T-cell (primary cell): Measurements from ENCODE around the gene RALGAPA2. TPM values are rescaled to one million over a fixed set of nuclear protein-coding genes. Genes with fewer than 3 reads are reported as not detected.

Experiments
- ATAC-seq, 4 experiments: fragments of 200-7000 bp in 3 of 4; fragments of 150-1000 bp in 1 of 4; cut with Tn5 transposase; replicated peaks in 1 of 4; 1 replicate in 3 of 4; 2 replicates in 1 of 4; pipeline ENCODE4 v1.10.0; 2021; ENCODE audit warnings: moderate library complexity in 3 of 4, mild to moderate bottlenecking in 2 of 4, moderate number of reproducible peaks in 1 of 4
- CTCF ChIA-PET, 2 donors: fragments of 300-600 bp; sonication (Branson Sonifier 250); formaldehyde crosslinking; loops; one replicate each; lab custom pipeline; 2022; ENCODE audit warnings: antibody characterized with exemption in 2 of 2; lab: Charles Lee
- POLR2A ChIA-PET, 2 donors: fragments of 300-600 bp; sonication (Branson Sonifier 250); formaldehyde crosslinking; loops; one replicate each; lab custom pipeline; 2022; ENCODE audit warnings: antibody characterized with exemption in 2 of 2; lab: Charles Lee
- DNase-seq, 35 experiments: peaks; one replicate each; pipeline versions ENCODE4 v3.0.0 to v3.0.0-alpha.2; 2013 to 2023
- H3K27ac ChIP-seq: one replicate; pipeline ENCODE4 v1.5.1; 2013; ENCODE audit warnings: low read length
- H3K27me3 ChIP-seq, 2 experiments: replicated peaks in 1 of 2; 1 replicate in 1 of 2; 2 replicates in 1 of 2; pipeline versions ENCODE4 v1.6.1 to v1.7.0; 2013; ENCODE audit warnings: low read length in 1 of 2, mixed read lengths in 1 of 2; ENCODE audit not compliant: control insufficient read depth in 2 of 2, insufficient read depth in 2 of 2; ENCODE audit errors: extremely low read depth in 1 of 2
- H3K36me3 ChIP-seq, 2 donors: 1 replicate in 1 of 2; 2 replicates in 1 of 2; pipeline versions ENCODE4 v1.6.1 to v1.7.0; 2013; ENCODE audit warnings: low read length in 1 of 2; ENCODE audit not compliant: control insufficient read depth in 2 of 2, insufficient read depth in 1 of 2; ENCODE audit errors: extremely low read depth in 1 of 2
- H3K4me1 ChIP-seq, 2 experiments: 1 replicate in 1 of 2; 2 replicates in 1 of 2; pipeline versions ENCODE4 v1.6.1 to v1.7.0; 2013; ENCODE audit warnings: low read length in 2 of 2, mixed read lengths in 1 of 2; ENCODE audit not compliant: insufficient read depth in 2 of 2, control insufficient read depth in 1 of 2; ENCODE audit errors: extremely low read depth in 1 of 2
- H3K4me3 ChIP-seq, 2 donors: 1 replicate in 1 of 2; 2 replicates in 1 of 2; pipeline versions ENCODE4 v1.5.1 to v1.7.0; 2013; ENCODE audit warnings: mild to moderate bottlenecking in 2 of 2, low read length in 1 of 2, moderate library complexity in 1 of 2; ENCODE audit not compliant: control insufficient read depth in 1 of 2; ENCODE audit errors: extremely low read depth in 1 of 2
- H3K9me3 ChIP-seq: 2 replicates; pipeline ENCODE4 v1.7.0; 2013
- H3K27ac Mint-ChIP-seq, 2 donors: one replicate each; pipeline ENCODE4 v1.8.0; 2020 to 2021; ENCODE audit warnings: mild to moderate bottlenecking in 2 of 2, mixed read lengths in 2 of 2
- H3K27me3 Mint-ChIP-seq, 2 donors: one replicate each; pipeline ENCODE4 v1.8.0; 2021 to 2022; ENCODE audit warnings: mixed read lengths in 2 of 2
- H3K36me3 Mint-ChIP-seq: one replicate; pipeline ENCODE4 v1.8.0; 2021; ENCODE audit warnings: mixed read lengths
- H3K4me1 Mint-ChIP-seq, 3 donors: one replicate each; pipeline ENCODE4 v1.8.0; 2020 to 2022; ENCODE audit warnings: mixed read lengths in 3 of 3, mild to moderate bottlenecking in 1 of 3
- H3K4me3 Mint-ChIP-seq, 3 donors: one replicate each; pipeline ENCODE4 v1.8.0; 2020 to 2022; ENCODE audit warnings: mild to moderate bottlenecking in 3 of 3, mixed read lengths in 3 of 3, moderate library complexity in 3 of 3
- H3K9me3 Mint-ChIP-seq, 3 donors: one replicate each; pipeline ENCODE4 v1.8.0; 2020 to 2022; ENCODE audit warnings: mixed read lengths in 3 of 3
- WGBS: methylation state at CpG from one replicate; pipeline ENCODE4 v1.1.5; 2013; ENCODE audit warnings: missing lambda C conversion rate; ENCODE audit not compliant: insufficient coverage; 5-methylcytosine and 5-hydroxymethylcytosine counted together
- total RNA-seq, 35 experiments: library from RNA in 6 of 35; stranded (reverse) in 6 of 35; fragments of 120-200 nt in 1 of 35; gene quantifications; one replicate each; pipeline versions ENCODE4 v1.2.1 to v1.2.4 and lab custom pipeline; 2013 to 2026

RALGAPA2 gene
- total RNA-seq, 5 donors from 2014 or later (not counting 1 experiment from before 2014, with no cell fraction given) = 28.0 to 36.1 (median 31.7) TPM

- H3K4me1 ChIP-seq = no peaks in the 10 kb centered on the region
- 100% methylated on average over 1 of the region's 1 CpG for WGBS
- CTCF ChIA-PET = no interaction called here
- H3K4me3 Mint-ChIP-seq = no peak overlapping the region
- H3K27ac Mint-ChIP-seq = no peak overlapping the region
- no peaks in the 10 kb centered on the region for H3K27me3 Mint-ChIP-seq
- no peaks in the 10 kb centered on the region for H3K9me3 ChIP-seq
- H3K4me1 Mint-ChIP-seq = no peaks in the 10 kb centered on the region
- POLR2A ChIA-PET = interaction anchor here in 1 of 2 donors (0.5 kb wide), 1 partner anchor 599 kb away, joined by 6 read pairs; no protein-coding TSS in a partner anchor
- no peak for DNase-seq
- H3K9me3 Mint-ChIP-seq = peaks cover 0 to 10% (median 4%) of the 10 kb centered on the region in 3 donors
- H3K27ac ChIP-seq = no peak overlapping the region
- no peak for ATAC-seq
- H3K4me3 ChIP-seq = no peak overlapping the region
- H3K36me3 ChIP-seq = peaks cover 22 to 56% of the 10 kb centered on the region in 2 donors
- H3K36me3 Mint-ChIP-seq = peaks cover 87% of the 10 kb centered on the region
- H3K27me3 ChIP-seq = no peaks in the 10 kb centered on the region
Observed at GRCh38 chr20:20513720-20514119, 198.7 kb downstream of the RALGAPA2 start.

GRCh38 chr20:20505554-20505953, 206.9 kb downstream of the RALGAPA2 start:
- Histone ChIP-seq H3K27me3 (no peaks in the 10 kb centered on the region), H3K36me3 (peaks cover 11 to 40% of the 10 kb centered on the region in 2 donors), H3K27ac (no peak overlapping the region), H3K4me3 (no peak overlapping the region), H3K9me3 (no peaks in the 10 kb centered on the region), H3K4me1 (no peaks in the 10 kb centered on the region)
- no peaks in the 10 kb centered on the region for H3K27me3 Mint-ChIP-seq
- peaks cover 60% of the 10 kb centered on the region for H3K36me3 Mint-ChIP-seq
- ChIA-PET CTCF (no interaction called here), POLR2A (no interaction called here)
- ATAC-seq (no peak), DNase-seq (no peak)
- no peak overlapping the region for H3K27ac Mint-ChIP-seq
- no CpG with 5 or more reads among the region's 2 CpGs for WGBS
- H3K4me3 Mint-ChIP-seq = no peak overlapping the region
- H3K4me1 Mint-ChIP-seq = peaks cover 0 to 6% (median 0%) of the 10 kb centered on the region in 3 donors
- H3K9me3 Mint-ChIP-seq = no peaks in the 10 kb centered on the region

- H3K4me3 ChIP-seq = no peak overlapping the region
- 67% methylated on average over 1 of the region's 7 CpGs for WGBS
- no peak overlapping the region for H3K4me3 Mint-ChIP-seq
- no peak overlapping the region for H3K27ac ChIP-seq
- ChIA-PET POLR2A (no interaction called here), CTCF (interaction anchor here in 1 of 2 donors (0.5 kb wide), 1 partner anchor 696 kb away, joined by 3 read pairs; no protein-coding TSS in a partner anchor)
- no peaks in the 10 kb centered on the region for H3K4me1 ChIP-seq
- peaks cover 58% of the 10 kb centered on the region for H3K36me3 Mint-ChIP-seq
- ATAC-seq (no peak), DNase-seq (no peak)
- no peaks in the 10 kb centered on the region for H3K27me3 ChIP-seq
- peaks cover 11 to 43% of the 10 kb centered on the region in 2 donors for H3K36me3 ChIP-seq
- no peaks in the 10 kb centered on the region for H3K9me3 Mint-ChIP-seq
- no peak overlapping the region for H3K27ac Mint-ChIP-seq
- no peaks in the 10 kb centered on the region for H3K9me3 ChIP-seq
- no peaks in the 10 kb centered on the region for H3K27me3 Mint-ChIP-seq
- H3K4me1 Mint-ChIP-seq = peaks cover 0 to 6% (median 0%) of the 10 kb centered on the region in 3 donors
Observed at GRCh38 chr20:20503777-20504530, 208.5 kb downstream of the RALGAPA2 start.

- Histone ChIP-seq H3K4me1 (no peaks in the 10 kb centered on the region), H3K36me3 (peaks cover 14 to 63% of the 10 kb centered on the region in 2 donors), H3K27ac (no peak overlapping the region), H3K27me3 (no peaks in the 10 kb centered on the region), H3K4me3 (no peak overlapping the region), H3K9me3 (no peaks in the 10 kb centered on the region)
- DNase-seq (no peak), ATAC-seq (no peak)
- Mint-ChIP-seq H3K4me1 (no peaks in the 10 kb centered on the region), H3K4me3 (no peak overlapping the region), H3K27ac (no peak overlapping the region), H3K27me3 (no peaks in the 10 kb centered on the region), H3K36me3 (peaks cover 72% of the 10 kb centered on the region), H3K9me3 (no peaks in the 10 kb centered on the region)
- POLR2A ChIA-PET = no interaction called here
- WGBS = no CpG with 5 or more reads among the region's 2 CpGs
- CTCF ChIA-PET = no interaction called here
Observed at GRCh38 chr20:20501128-20501527, 211.3 kb downstream of the RALGAPA2 start.

GRCh38 chr20:20500312-20500711, 212.1 kb downstream of the RALGAPA2 start:
- Mint-ChIP-seq H3K4me1 (no peaks in the 10 kb centered on the region), H3K27me3 (no peaks in the 10 kb centered on the region), H3K27ac (no peak overlapping the region), H3K4me3 (no peak overlapping the region), H3K36me3 (peaks cover 73% of the 10 kb centered on the region), H3K9me3 (no peaks in the 10 kb centered on the region)
- no peak overlapping the region for H3K4me3 ChIP-seq
- no peaks in the 10 kb centered on the region for H3K4me1 ChIP-seq
- CTCF ChIA-PET = no interaction called here
- H3K9me3 ChIP-seq = no peaks in the 10 kb centered on the region
- H3K27me3 ChIP-seq = no peaks in the 10 kb centered on the region
- H3K27ac ChIP-seq = no peak overlapping the region
- ATAC-seq = no peak
- POLR2A ChIA-PET = no interaction called here
- peaks cover 14 to 68% of the 10 kb centered on the region in 2 donors for H3K36me3 ChIP-seq
- DNase-seq = no peak
- WGBS = no CpG with 5 or more reads among the region's 1 CpG

- H3K27ac Mint-ChIP-seq = no peak overlapping the region
- CTCF ChIA-PET = no interaction called here
- 100% methylated on average over 3 of the region's 5 CpGs for WGBS
Observed at GRCh38 chr20:20499439-20499838, 213.0 kb downstream of the RALGAPA2 start.

More at GRCh38 chr20:20499439-20499838, 213.0 kb downstream of the RALGAPA2 start:
- Mint-ChIP-seq H3K27me3 (no peaks in the 10 kb centered on the region), H3K4me3 (no peak overlapping the region), H3K9me3 (no peaks in the 10 kb centered on the region), H3K36me3 (peaks cover 73% of the 10 kb centered on the region), H3K4me1 (no peaks in the 10 kb centered on the region)
- Histone ChIP-seq H3K27ac (no peak overlapping the region), H3K4me3 (no peak overlapping the region), H3K9me3 (no peaks in the 10 kb centered on the region), H3K36me3 (peaks cover 14 to 68% of the 10 kb centered on the region in 2 donors), H3K27me3 (no peaks in the 10 kb centered on the region), H3K4me1 (no peaks in the 10 kb centered on the region)
- POLR2A ChIA-PET = no interaction called here
- no peak for DNase-seq
- ATAC-seq = no peak
